ENCODE data around the gene ITIH5. TPM values are rescaled to one million over a fixed set of nuclear protein-coding genes. Genes with fewer than 3 reads are reported as not detected.

The ITIH5 gene
- total RNA-seq, 2 experiments from 2014 or later, result not detected

DNA sequence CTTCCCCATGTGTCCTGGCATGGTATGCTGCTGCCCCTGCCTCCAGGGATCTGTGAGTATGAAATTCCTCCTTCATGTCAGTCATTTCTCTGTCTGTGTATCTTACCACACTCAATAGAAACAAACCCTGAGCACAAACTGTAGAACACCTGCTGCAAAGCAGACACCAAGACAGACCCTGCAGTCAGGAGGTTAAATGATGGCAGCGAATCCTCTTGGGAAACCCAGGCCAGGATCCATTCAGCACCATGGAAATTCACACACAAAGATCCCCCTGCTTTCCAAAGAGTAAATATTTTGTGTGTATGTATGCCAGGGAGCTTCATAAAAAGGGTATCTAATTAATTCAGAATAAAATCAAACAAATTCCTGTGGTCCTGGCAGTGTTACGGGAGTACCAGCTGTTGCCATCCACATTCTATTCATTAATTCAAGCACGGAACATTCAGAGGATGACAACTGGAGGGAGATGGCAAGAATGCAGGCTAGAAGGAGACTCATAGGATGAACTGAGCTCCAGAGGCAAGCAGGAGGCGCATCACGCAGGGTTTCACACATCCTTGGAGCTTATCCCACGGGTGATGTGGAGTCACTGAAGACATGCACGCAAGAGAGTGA lies 14.8 kb downstream of the ITIH5 start:
- Histone ChIP-seq H3K27ac (ENCODE audit: low read depth in 1 of 2, low read length in 2 of 2) (no peak overlapping the region), H3K4me1 (ENCODE audit: insufficient read depth, low read length) (no peaks in the 10 kb centered on the region), H3K27me3 (ENCODE audit: control insufficient read depth in 1 of 2, insufficient read depth in 2 of 2, low read length in 2 of 2) (peaks cover 6 to 11% of the 10 kb centered on the region in 2 experiments), H3K36me3 (ENCODE audit: insufficient read depth, low read length) (no peaks in the 10 kb centered on the region), H3K4me3 (ENCODE audit: low read length) (no peak overlapping the region), H3K9me3 (ENCODE audit: control insufficient read depth in 1 of 2, insufficient read depth in 1 of 2, low read length in 2 of 2) (no peaks in the 10 kb centered on the region)
- Mint-ChIP-seq H3K4me3 (no peak overlapping the region), H3K27ac (no peak overlapping the region), H3K9me3 (no peaks in the 10 kb centered on the region), H3K4me1 (ENCODE audit: low read depth) (no peaks in the 10 kb centered on the region), H3K36me3 (ENCODE audit: low read depth) (no peaks in the 10 kb centered on the region), H3K27me3 (peaks cover 13% of the 10 kb centered on the region)
- ATAC-seq (ENCODE audit: poor library complexity) (no peak), DNase-seq (no peak)
- ChIA-PET POLR2A (no interaction called here), CTCF (interaction anchor here (1.0 kb wide), 1 partner anchor 11 kb away, joined by 3 read pairs; no protein-coding TSS in a partner anchor)
- intact Hi-C loops (cut with DNase I, micrococcal nuclease), result no loop called here
- TF ChIP-seq, protein P1, sequence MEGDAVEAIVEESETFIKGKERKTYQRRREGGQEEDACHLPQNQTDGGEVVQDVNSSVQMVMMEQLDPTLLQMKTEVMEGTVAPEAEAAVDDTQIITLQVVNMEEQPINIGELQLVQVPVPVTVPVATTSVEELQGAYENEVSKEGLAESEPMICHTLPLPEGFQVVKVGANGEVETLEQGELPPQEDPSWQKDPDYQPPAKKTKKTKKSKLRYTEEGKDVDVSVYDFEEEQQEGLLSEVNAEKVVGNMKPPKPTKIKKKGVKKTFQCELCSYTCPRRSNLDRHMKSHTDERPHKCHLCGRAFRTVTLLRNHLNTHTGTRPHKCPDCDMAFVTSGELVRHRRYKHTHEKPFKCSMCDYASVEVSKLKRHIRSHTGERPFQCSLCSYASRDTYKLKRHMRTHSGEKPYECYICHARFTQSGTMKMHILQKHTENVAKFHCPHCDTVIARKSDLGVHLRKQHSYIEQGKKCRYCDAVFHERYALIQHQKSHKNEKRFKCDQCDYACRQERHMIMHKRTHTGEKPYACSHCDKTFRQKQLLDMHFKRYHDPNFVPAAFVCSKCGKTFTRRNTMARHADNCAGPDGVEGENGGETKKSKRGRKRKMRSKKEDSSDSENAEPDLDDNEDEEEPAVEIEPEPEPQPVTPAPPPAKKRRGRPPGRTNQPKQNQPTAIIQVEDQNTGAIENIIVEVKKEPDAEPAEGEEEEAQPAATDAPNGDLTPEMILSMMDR (IDR thresholded peaks at IDR 0.05), result no peak

DNA sequence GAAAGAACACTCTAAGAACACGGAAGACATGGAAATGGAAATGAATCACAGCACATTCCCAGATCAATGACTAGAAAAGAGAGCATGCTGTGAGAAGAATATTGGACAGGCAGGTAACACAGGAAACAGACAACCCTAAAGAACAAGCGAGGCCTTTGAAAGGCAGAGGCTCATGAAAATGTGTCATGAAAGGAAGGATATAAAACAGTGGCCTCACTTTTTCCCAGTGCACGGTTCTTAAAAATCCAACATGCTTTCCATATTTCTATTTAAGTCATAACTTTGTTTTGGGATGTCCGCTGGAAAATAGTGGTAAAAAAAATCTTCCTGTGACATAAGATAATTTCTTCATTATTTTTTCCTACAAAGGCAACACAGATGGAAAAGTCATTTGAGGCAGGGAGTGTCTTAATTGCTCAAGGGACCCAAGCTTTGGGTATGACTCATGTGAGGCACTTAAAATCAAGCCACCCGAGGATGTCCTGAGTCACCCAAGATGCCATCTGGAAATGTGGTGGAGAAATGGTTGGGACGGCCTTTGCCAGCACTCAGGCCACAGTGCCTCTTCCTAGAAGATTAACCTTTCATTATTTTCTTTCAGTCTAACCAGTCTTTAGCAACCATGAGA lies 17.0 kb downstream of the ITIH5 start:
- H3K9me3 ChIP-seq (ENCODE audit: control insufficient read depth in 1 of 2, insufficient read depth in 1 of 2, low read length in 2 of 2), result no peaks in the 10 kb centered on the region
- H3K36me3 ChIP-seq (ENCODE audit: insufficient read depth, low read length), result no peaks in the 10 kb centered on the region
- peaks cover 3 to 11% of the 10 kb centered on the region in 2 experiments for H3K27me3 ChIP-seq (ENCODE audit: control insufficient read depth in 1 of 2, insufficient read depth in 2 of 2, low read length in 2 of 2)
- intact Hi-C loops (cut with DNase I, micrococcal nuclease), result no loop called here
- ATAC-seq (ENCODE audit: poor library complexity), result no peak
- H3K4me3 ChIP-seq (ENCODE audit: low read length), result no peak overlapping the region
- no peak for DNase-seq
- POLR2A ChIA-PET, result no interaction called here
- no peaks in the 10 kb centered on the region for H3K4me1 ChIP-seq (ENCODE audit: insufficient read depth, low read length)
- Mint-ChIP-seq H3K9me3 (no peaks in the 10 kb centered on the region), H3K27ac (no peak overlapping the region), H3K27me3 (peaks cover 7% of the 10 kb centered on the region), H3K4me3 (no peak overlapping the region), H3K36me3 (ENCODE audit: low read depth) (no peaks in the 10 kb centered on the region), H3K4me1 (ENCODE audit: low read depth) (no peaks in the 10 kb centered on the region)
- TF ChIP-seq, protein P1 (IDR thresholded peaks at IDR 0.05), result no peak
- CTCF ChIA-PET, result no interaction called here
- H3K27ac ChIP-seq (ENCODE audit: low read depth in 1 of 2, low read length in 2 of 2), result no peak overlapping the region

DNA sequence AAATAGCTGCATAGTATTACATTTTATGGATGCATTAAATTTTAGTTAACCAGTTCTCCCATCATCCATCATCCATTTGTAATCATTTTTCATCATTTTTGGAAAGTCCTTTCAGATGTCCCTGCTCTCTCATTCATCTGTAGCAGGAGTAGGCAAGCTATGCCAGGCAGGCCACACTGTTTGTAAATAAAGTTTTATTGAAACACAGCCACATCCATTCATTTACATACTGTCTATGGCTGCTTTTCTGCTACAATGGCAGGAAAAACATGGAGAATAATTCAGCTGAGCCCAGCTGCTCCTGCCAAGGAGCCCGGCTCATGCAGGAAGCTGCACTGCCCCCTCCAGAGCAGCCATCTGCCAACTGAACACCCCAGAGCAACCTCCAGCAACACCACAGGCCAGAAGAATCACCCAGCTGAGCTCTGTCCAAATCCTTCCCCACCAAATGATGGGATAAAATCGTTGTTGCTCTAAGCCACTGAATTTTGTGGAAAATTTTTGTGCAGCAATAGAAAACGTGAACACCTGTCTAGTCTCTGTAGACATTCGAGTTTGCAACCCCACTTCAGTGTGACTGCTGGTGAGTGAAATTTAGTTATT lies 19.6 kb downstream of the ITIH5 start:
- Mint-ChIP-seq H3K27me3 (peaks cover 9% of the 10 kb centered on the region), H3K4me3 (no peak overlapping the region), H3K4me1 (ENCODE audit: low read depth) (no peaks in the 10 kb centered on the region), H3K36me3 (ENCODE audit: low read depth) (no peaks in the 10 kb centered on the region), H3K9me3 (no peaks in the 10 kb centered on the region), H3K27ac (no peak overlapping the region)
- Histone ChIP-seq H3K36me3 (ENCODE audit: insufficient read depth, low read length) (no peaks in the 10 kb centered on the region), H3K27ac (ENCODE audit: low read depth in 1 of 2, low read length in 2 of 2) (no peak overlapping the region), H3K9me3 (ENCODE audit: control insufficient read depth in 1 of 2, insufficient read depth in 1 of 2, low read length in 2 of 2) (no peaks in the 10 kb centered on the region), H3K4me3 (ENCODE audit: low read length) (no peak overlapping the region), H3K27me3 (ENCODE audit: control insufficient read depth in 1 of 2, insufficient read depth in 2 of 2, low read length in 2 of 2) (peaks cover 3 to 6% of the 10 kb centered on the region in 2 experiments), H3K4me1 (ENCODE audit: insufficient read depth, low read length) (no peaks in the 10 kb centered on the region)
- no peak for ATAC-seq (ENCODE audit: poor library complexity)
- no peak for DNase-seq
- intact Hi-C loops (cut with DNase I, micrococcal nuclease), result no loop called here
- ChIA-PET CTCF (no interaction called here), POLR2A (interaction anchor here (0.5 kb wide), 1 partner anchor 983 kb away, joined by 3 read pairs; no protein-coding TSS in a partner anchor)
- TF ChIP-seq, protein P1 (IDR thresholded peaks at IDR 0.05), result no peak

Data from CD4-positive, alpha-beta T cell (primary cell).